Measurements from ENCODE around the gene PRKN.

- TF ChIP-seq POLR2A (IDR thresholded peaks at IDR 0.05; ENCODE audit: extremely low read depth, insufficient read length) (no peak), CTCF (IDR thresholded peaks at IDR 0.05; ENCODE audit: low read depth, low read length) (no peak), MYC (IDR thresholded peaks at IDR 0.05; ENCODE audit: low read depth, low read length) (no peak), MAX (IDR thresholded peaks at IDR 0.05; ENCODE audit: low read depth, low read length) (no peak)
Observed at GRCh38 chr6:161338015-161338414, 1389.6 kb downstream of the PRKN start.
